H9 (cell line): Measurements from ENCODE around the gene RALGDS. TPM values are rescaled to one million over a fixed set of nuclear protein-coding genes. Genes with fewer than 3 reads are reported as not detected.
A peak's percentile ranks its signal among the peaks of the same experiment; 100 is the strongest.

ENCODE experiments used
- DNase-seq: peaks from one replicate; pipeline ENCODE4 v3.0.0-alpha.2; 2017
- H2AFZ ChIP-seq: one replicate; pipeline ENCODE4 v1.6.1; 2013; ENCODE audit warnings: mild to moderate bottlenecking, low read length, control low read depth, moderate library complexity
- H2AK5ac ChIP-seq: 2 replicates; pipeline ENCODE4 v1.6.1; 2013; ENCODE audit warnings: low read length, control low read depth, mixed read lengths; ENCODE audit not compliant: insufficient read length
- H2BK120ac ChIP-seq: one replicate; pipeline ENCODE4 v1.6.1; 2013; ENCODE audit warnings: low read depth, mild to moderate bottlenecking, low read length, control low read depth, inconsistent platforms; ENCODE audit not compliant: poor library complexity, severe bottlenecking
- H2BK12ac ChIP-seq: 2 replicates; pipeline ENCODE4 v1.6.1; 2013; ENCODE audit warnings: low read length, control low read depth, mixed read lengths, low read depth; ENCODE audit not compliant: insufficient read length
- H2BK15ac ChIP-seq: 2 replicates; pipeline ENCODE4 v1.6.1; 2013; ENCODE audit warnings: low read depth, low read length, control low read depth
- H2BK20ac ChIP-seq: one replicate; pipeline ENCODE4 v1.6.1; 2013; ENCODE audit warnings: low read depth, mild to moderate bottlenecking, low read length, control low read depth, inconsistent platforms; ENCODE audit not compliant: poor library complexity, severe bottlenecking
- H2BK5ac ChIP-seq: 2 replicates; pipeline ENCODE4 v1.6.1; 2013; ENCODE audit warnings: low read length, control low read depth, mixed read lengths; ENCODE audit not compliant: insufficient read length
- H3K14ac ChIP-seq: 2 replicates; pipeline ENCODE4 v1.6.1; 2013; ENCODE audit warnings: low read length, control low read depth; ENCODE audit not compliant: insufficient read depth
- H3K18ac ChIP-seq: 2 replicates; pipeline ENCODE4 v1.6.1; 2013; ENCODE audit warnings: low read depth, mild to moderate bottlenecking, mixed read lengths, low read length, control low read depth; ENCODE audit not compliant: insufficient read length
- H3K23ac ChIP-seq: 2 replicates; pipeline ENCODE4 v1.6.1; 2013; ENCODE audit warnings: low read length, control low read depth, mixed read lengths, low read depth; ENCODE audit not compliant: insufficient read length
- H3K23me2 ChIP-seq: 2 replicates; pipeline ENCODE4 v1.6.1; 2013; ENCODE audit warnings: low read depth, mild to moderate bottlenecking, mixed read lengths, low read length, control low read depth; ENCODE audit not compliant: insufficient read length, poor library complexity, severe bottlenecking
- H3K27ac ChIP-seq: 2 replicates; pipeline ENCODE4 v1.5.1; 2013; ENCODE audit warnings: low read length, control low read depth, mixed read lengths, low read depth; ENCODE audit not compliant: insufficient read length
- H3K27me3 ChIP-seq: 2 replicates; pipeline ENCODE4 v1.6.1; 2013; ENCODE audit warnings: low read length, control low read depth, inconsistent platforms; ENCODE audit not compliant: insufficient read depth
- H3K4ac ChIP-seq: 2 replicates; pipeline ENCODE4 v1.6.1; 2013; ENCODE audit warnings: low read depth, mild to moderate bottlenecking, control low read depth, inconsistent platforms, low read length, moderate library complexity
- H3K4me1 ChIP-seq: 2 replicates; pipeline ENCODE4 v1.6.1; 2013; ENCODE audit warnings: low read length, control low read depth, inconsistent platforms; ENCODE audit not compliant: insufficient read depth
- H3K4me2 ChIP-seq: 2 replicates; pipeline ENCODE4 v1.6.1; 2013; ENCODE audit warnings: low read length, control low read depth, mixed read lengths; ENCODE audit not compliant: insufficient read length, insufficient read depth
- H3K56ac ChIP-seq: 2 replicates; pipeline ENCODE4 v1.6.1; 2013; ENCODE audit warnings: low read depth, mild to moderate bottlenecking, mixed read lengths, low read length, control low read depth; ENCODE audit not compliant: insufficient read length
- H3K79me1 ChIP-seq: 2 replicates; pipeline ENCODE4 v1.6.1; 2013; ENCODE audit warnings: low read depth, mild to moderate bottlenecking, moderate library complexity, low read length, control low read depth, inconsistent platforms; ENCODE audit not compliant: insufficient read depth, poor library complexity, severe bottlenecking
- H3K79me2 ChIP-seq: 2 replicates; pipeline ENCODE4 v1.6.1; 2013; ENCODE audit warnings: low read length, control low read depth, inconsistent platforms; ENCODE audit not compliant: insufficient read depth
- H3K9ac ChIP-seq: 2 replicates; pipeline ENCODE4 v1.6.1; 2013; ENCODE audit warnings: low read length, control low read depth, mixed read lengths; ENCODE audit not compliant: insufficient read length; ENCODE audit errors: extremely low read depth
- H3K9me3 ChIP-seq: one replicate; pipeline ENCODE4 v1.6.1; 2013; ENCODE audit warnings: low read depth, low read length, inconsistent platforms; ENCODE audit not compliant: control insufficient read depth
- H3T11ph ChIP-seq: one replicate; pipeline ENCODE4 v1.6.1; 2013; ENCODE audit warnings: mild to moderate bottlenecking, low read length, control low read depth, inconsistent platforms
- H4K20me1 ChIP-seq: one replicate; pipeline ENCODE4 v1.6.1; 2013; ENCODE audit not compliant: control insufficient read depth, insufficient read length, insufficient read depth
- H4K5ac ChIP-seq: 2 replicates; pipeline ENCODE4 v1.6.1; 2013; ENCODE audit warnings: low read depth, mild to moderate bottlenecking, mixed read lengths, low read length, control low read depth; ENCODE audit not compliant: insufficient read length
- H4K8ac ChIP-seq: replicated peaks from 2 replicates; pipeline ENCODE4 v1.6.1; 2013; ENCODE audit warnings: low read length, control low read depth, mixed read lengths, low read depth; ENCODE audit not compliant: insufficient read length
- H4K91ac ChIP-seq: 2 replicates; pipeline ENCODE4 v1.6.1; 2013; ENCODE audit warnings: low read depth, mild to moderate bottlenecking, moderate library complexity, mixed read lengths, low read length, control low read depth; ENCODE audit not compliant: insufficient read length
- H3K27ac Mint-ChIP-seq, 3 experiments: 2 replicates in 2 of 3; 3 replicates in 1 of 3; pipeline ENCODE4 v1.8.0; 2020 to 2021; ENCODE audit warnings: mixed read lengths in 3 of 3, mild to moderate bottlenecking in 1 of 3, moderate library complexity in 1 of 3
- H3K27me3 Mint-ChIP-seq: 2 replicates; pipeline ENCODE4 v1.8.0; 2021; ENCODE audit warnings: low read depth, mild to moderate bottlenecking, moderate library complexity, mixed read lengths
- H3K36me3 Mint-ChIP-seq, 3 experiments: 2 replicates in 2 of 3; 3 replicates in 1 of 3; pipeline ENCODE4 v1.8.0; 2020 to 2021; ENCODE audit warnings: low read depth in 3 of 3, mixed read lengths in 3 of 3; ENCODE audit not compliant: insufficient read depth in 1 of 3
- H3K4me1 Mint-ChIP-seq, 2 experiments: 2 replicates each; pipeline ENCODE4 v1.8.0; 2020; ENCODE audit warnings: mixed read lengths in 2 of 2
- H3K4me3 Mint-ChIP-seq, 2 experiments: 2 replicates in 1 of 2; 3 replicates in 1 of 2; pipeline ENCODE4 v1.8.0; 2020 to 2021; ENCODE audit warnings: mild to moderate bottlenecking in 2 of 2, mixed read lengths in 2 of 2, moderate library complexity in 1 of 2
- H3K9me3 Mint-ChIP-seq, 2 experiments: 2 replicates in 1 of 2; 3 replicates in 1 of 2; pipeline ENCODE4 v1.8.0; 2020; ENCODE audit warnings: mild to moderate bottlenecking in 2 of 2, mixed read lengths in 2 of 2, moderate library complexity in 1 of 2
- CTCF ChIP-seq: fragments of 200-600 bp; sonication (generic); conservative IDR thresholded peaks from 3 replicates; pipeline ENCODE4 v1.8.0; 2021; ENCODE audit warnings: antibody characterized with exemption, mild to moderate bottlenecking
- WGBS: extraction: QIAGEN DNeasy Blood & Tissue Kit; methylation state at CpG from one replicate; pipeline ENCODE4 v1.1.7; 2013; ENCODE audit warnings: missing lambda C conversion rate, low lambda C conversion rate, mixed read lengths; ENCODE audit not compliant: insufficient read length; ENCODE audit errors: extremely low coverage; 5-methylcytosine and 5-hydroxymethylcytosine counted together
- total RNA-seq: library from RNA; stranded (reverse); gene quantifications from 2 replicates; pipeline ENCODE4 v1.2.1, GENCODE V29; 2021

Gene RALGDS
- total RNA-seq, 1 experiment from 2014 or later = 21.3 TPM

GRCh38 chr9:133121915-133122550 is 993 bp upstream of the RALGDS start:
- Histone ChIP-seq H2AK5ac (no peak overlapping the region), H4K5ac (no peak overlapping the region), H3K14ac (no peak overlapping the region), H4K8ac (no peak overlapping the region), H3K9me3 (no peaks in the 10 kb centered on the region), H3K23ac (no peak overlapping the region), H4K91ac (no peak overlapping the region), H3K27me3 (peaks cover 8% of the 10 kb centered on the region; the same call in 1 of the 2 replicates), H3K9ac (no peak overlapping the region), H3K4me1 (peaks cover 3% of the 10 kb centered on the region; the same call in 1 of the 2 replicates), H3K79me2 (no peaks in the 10 kb centered on the region), H3K27ac (no peak overlapping the region), H2BK12ac (no peak overlapping the region), H3T11ph (no peak overlapping the region), H3K4ac (no peak overlapping the region), H3K18ac (no peak overlapping the region), H2BK120ac (no peak overlapping the region), H2BK5ac (no peak overlapping the region), H3K56ac (no peak overlapping the region), H3K79me1 (no peaks in the 10 kb centered on the region), H2BK20ac (no peak overlapping the region), H4K20me1 (peaks cover 8% of the 10 kb centered on the region), H2AFZ (no peak overlapping the region), H2BK15ac (no peak overlapping the region), H3K23me2 (peaks cover 9% of the 10 kb centered on the region), H3K4me2 (no peak overlapping the region)
- Mint-ChIP-seq H3K4me1 (peaks cover 9 to 29% of the 10 kb centered on the region in 2 experiments), H3K27ac (no peak overlapping the region), H3K9me3 (no peaks in the 10 kb centered on the region), H3K27me3 (peaks cover 60% of the 10 kb centered on the region), H3K4me3 (peak overlapping the region; percentile 41 to 72; a peak in 3 of 5 replicates), H3K36me3 (no peaks in the 10 kb centered on the region; a peak in 1 of 7 replicates)
- no peak for DNase-seq
- WGBS = no CpG with 5 or more reads among the region's 8 CpGs
- no peak for TF ChIP-seq CTCF
